ENCODE measurements around the gene C11orf68. TPM values are rescaled to one million over a fixed set of nuclear protein-coding genes. Genes with fewer than 3 reads are reported as not detected.
"Not testable (repeated sequence)": the region's sequence is repeated elsewhere in the genome, so short reads cannot be mapped to it uniquely, and the experiment has no call there.

Gene C11orf68
- total and polyA plus RNA-seq, 4 donors: 17.9 to 38.8 (median 28.8) TPM

DNA sequence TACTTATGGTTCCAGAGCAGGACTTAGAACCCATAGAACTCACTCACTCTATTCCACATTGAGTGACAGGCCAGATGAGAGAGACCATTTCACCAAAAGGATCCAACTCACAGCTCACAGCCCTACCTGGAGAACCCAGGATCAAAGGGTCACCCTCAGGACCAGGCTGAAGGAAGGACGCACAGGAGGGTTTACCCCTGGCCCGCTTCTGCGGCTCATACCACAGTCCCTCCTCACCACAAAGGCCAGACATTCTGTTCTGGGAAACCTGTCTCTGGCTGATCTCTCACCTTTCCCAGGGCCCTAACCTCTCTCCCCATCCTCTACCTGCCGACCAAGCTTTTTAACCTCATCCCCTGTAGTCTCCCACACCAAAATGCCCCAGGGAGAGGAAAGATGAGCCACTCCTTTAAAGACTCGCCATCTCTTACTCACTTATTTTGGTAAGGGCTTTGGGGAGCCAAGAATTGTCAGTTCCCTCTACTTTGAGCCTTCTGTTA, 23.3 kb downstream of the C11orf68 start:
- no peaks in the 10 kb centered on the region for H3K9me3 ChIP-seq (ENCODE audit: control insufficient read depth in 4 of 4, insufficient read depth in 3 of 4, low read length in 3 of 4)
- H3K27me3 ChIP-seq (ENCODE audit: control insufficient read depth in 3 of 3, insufficient read depth in 3 of 3, low read length in 2 of 3): peaks cover 0 to 34% (median 23%) of the 10 kb centered on the region in 3 donors
- no peak overlapping the region for H3K9ac ChIP-seq (ENCODE audit: insufficient read depth in 1 of 2, low read length in 2 of 2)
- peaks cover 0 to 29% (median 5%) of the 10 kb centered on the region in 5 donors for H3K4me1 ChIP-seq (ENCODE audit: control insufficient read depth in 5 of 5, insufficient read depth in 5 of 5, low read length in 5 of 5)
- DNase-seq (no peak), ATAC-seq (ENCODE audit: insufficient read depth, low FRiP score) (no peak)
- TF ChIP-seq, protein P1, sequence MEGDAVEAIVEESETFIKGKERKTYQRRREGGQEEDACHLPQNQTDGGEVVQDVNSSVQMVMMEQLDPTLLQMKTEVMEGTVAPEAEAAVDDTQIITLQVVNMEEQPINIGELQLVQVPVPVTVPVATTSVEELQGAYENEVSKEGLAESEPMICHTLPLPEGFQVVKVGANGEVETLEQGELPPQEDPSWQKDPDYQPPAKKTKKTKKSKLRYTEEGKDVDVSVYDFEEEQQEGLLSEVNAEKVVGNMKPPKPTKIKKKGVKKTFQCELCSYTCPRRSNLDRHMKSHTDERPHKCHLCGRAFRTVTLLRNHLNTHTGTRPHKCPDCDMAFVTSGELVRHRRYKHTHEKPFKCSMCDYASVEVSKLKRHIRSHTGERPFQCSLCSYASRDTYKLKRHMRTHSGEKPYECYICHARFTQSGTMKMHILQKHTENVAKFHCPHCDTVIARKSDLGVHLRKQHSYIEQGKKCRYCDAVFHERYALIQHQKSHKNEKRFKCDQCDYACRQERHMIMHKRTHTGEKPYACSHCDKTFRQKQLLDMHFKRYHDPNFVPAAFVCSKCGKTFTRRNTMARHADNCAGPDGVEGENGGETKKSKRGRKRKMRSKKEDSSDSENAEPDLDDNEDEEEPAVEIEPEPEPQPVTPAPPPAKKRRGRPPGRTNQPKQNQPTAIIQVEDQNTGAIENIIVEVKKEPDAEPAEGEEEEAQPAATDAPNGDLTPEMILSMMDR (IDR thresholded peaks at IDR 0.05; ENCODE audit: control extremely low read depth, extremely low read depth): no peak
- 93 to 94% methylated on average over 5 of the region's 5 CpGs for WGBS, 2 donors
- H3K27ac ChIP-seq (ENCODE audit: low read depth in 1 of 2, low read length in 1 of 2): no peak overlapping the region
- no peaks in the 10 kb centered on the region for H3K36me3 ChIP-seq (ENCODE audit: control insufficient read depth in 4 of 4, insufficient read depth in 4 of 4, low read length in 4 of 4)
- no peak overlapping the region for H3K4me3 ChIP-seq

DNA sequence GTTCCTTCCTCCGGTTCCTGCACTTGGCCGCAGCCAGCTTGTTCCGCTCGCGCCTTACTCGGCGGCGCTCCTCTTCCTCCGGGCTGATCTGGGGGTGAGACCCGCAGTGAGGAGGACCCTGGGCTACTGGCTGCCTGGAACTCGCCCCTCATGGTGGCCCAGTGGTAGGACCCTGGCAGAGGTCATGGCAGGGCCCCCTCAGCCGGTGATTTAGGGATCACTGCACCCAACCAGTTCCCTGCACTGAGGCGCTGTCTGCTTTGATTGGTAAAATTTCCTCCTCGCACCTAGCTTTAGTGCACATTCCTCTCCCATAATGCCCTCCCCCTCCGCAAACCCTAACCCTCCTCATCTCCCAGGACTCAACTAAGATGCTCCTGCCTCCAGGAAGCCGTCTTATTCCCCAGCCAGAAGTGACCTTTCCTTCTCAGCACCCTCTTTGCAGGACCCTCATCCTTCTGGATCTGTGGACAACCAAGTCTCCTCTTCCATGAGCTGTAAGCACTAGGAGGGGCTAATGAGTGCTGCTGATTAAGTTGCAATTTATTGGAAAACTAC, 24.7 kb downstream of the C11orf68 start:
- H3K9me3 ChIP-seq (ENCODE audit: control insufficient read depth in 4 of 4, insufficient read depth in 3 of 4, low read length in 3 of 4): no peaks in the 10 kb centered on the region
- peak overlapping the region; percentile 62 to 94 for H3K27ac ChIP-seq (ENCODE audit: low read depth in 1 of 2, low read length in 1 of 2)
- DNase-seq (no peak), ATAC-seq (ENCODE audit: insufficient read depth, low FRiP score) (no peak)
- H3K27me3 ChIP-seq (ENCODE audit: control insufficient read depth in 3 of 3, insufficient read depth in 3 of 3, low read length in 2 of 3): peaks cover 0 to 27% (median 18%) of the 10 kb centered on the region in 3 donors
- peaks cover 4 to 40% (median 7%) of the 10 kb centered on the region in 5 donors for H3K4me1 ChIP-seq (ENCODE audit: control insufficient read depth in 5 of 5, insufficient read depth in 5 of 5, low read length in 5 of 5)
- H3K36me3 ChIP-seq (ENCODE audit: control insufficient read depth in 4 of 4, insufficient read depth in 4 of 4, low read length in 4 of 4): no peaks in the 10 kb centered on the region
- TF ChIP-seq, protein P1 (IDR thresholded peaks at IDR 0.05; ENCODE audit: control extremely low read depth, extremely low read depth): no peak
- H3K4me3 ChIP-seq: no peak overlapping the region
- no peak overlapping the region for H3K9ac ChIP-seq (ENCODE audit: insufficient read depth in 1 of 2, low read length in 2 of 2)
- 21 to 41% methylated on average over 16 of the region's 16 CpGs for WGBS, 2 donors

DNA sequence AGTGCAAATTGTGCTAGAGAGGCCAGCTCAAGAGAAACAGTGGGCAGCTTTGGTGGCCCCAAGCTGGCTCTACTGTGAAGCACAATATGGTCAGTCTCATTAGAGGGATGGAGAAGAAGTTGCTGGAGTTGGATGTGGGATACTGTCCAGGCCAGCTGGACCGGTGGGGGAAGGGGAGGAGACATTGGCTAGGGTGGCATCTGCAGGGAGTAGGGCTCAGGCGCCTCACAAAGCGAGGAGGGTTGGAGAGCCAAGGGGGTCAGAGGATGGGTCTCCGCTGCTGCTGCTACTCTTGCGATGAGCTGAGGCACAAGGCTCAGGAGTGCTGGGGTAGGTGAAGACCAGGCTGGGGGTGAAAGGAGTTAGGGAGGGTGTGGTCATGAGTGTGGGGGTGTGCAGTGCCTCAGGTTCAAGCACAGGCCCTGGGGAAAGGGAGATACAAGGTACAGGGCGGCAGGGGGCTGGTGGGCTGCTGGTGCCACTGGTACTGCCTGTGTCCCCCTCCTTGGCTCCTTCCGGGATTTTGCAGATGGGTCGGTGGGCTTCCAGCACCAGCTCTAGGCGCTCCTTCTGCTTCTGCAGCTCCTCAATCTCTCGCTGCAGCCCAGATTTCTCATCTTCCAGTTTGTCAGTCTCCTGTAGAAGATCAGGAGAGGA, 26.1 kb downstream of the C11orf68 start:
- H3K27ac ChIP-seq (ENCODE audit: low read depth in 1 of 2, low read length in 1 of 2): peak overlapping the region; percentile 24 to 93
- H3K4me3 ChIP-seq: no peak overlapping the region
- WGBS, 2 donors: 69 to 79% methylated on average over 10 of the region's 10 CpGs

DNA sequence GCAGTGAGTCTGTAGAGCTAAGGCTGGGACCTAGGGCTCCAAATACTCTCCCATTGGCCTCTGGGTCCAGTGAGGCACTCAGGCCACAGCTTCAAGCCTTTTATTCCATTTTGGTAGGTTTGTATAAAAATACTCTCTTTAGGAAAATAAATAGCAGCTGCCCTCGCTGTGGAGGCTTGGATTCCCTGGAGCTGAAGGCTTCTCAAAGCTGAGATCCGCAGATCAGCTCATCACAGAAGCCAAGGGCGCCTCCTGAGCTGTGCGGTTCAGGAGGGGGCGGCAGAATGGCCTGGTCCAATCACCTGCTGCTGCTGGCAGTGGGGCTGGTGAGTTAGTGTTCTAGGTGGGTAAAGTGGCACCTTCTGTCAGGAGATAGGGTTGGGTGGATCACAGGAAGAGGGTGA, 26.7 kb downstream of the C11orf68 start:
- H3K9me3 ChIP-seq (ENCODE audit: control insufficient read depth in 4 of 4, insufficient read depth in 3 of 4, low read length in 3 of 4); ATAC-seq (ENCODE audit: insufficient read depth, low FRiP score); DNase-seq; H3K36me3 ChIP-seq (ENCODE audit: control insufficient read depth in 4 of 4, insufficient read depth in 4 of 4, low read length in 4 of 4): not testable (repeated sequence)
- Histone ChIP-seq H3K9ac (ENCODE audit: insufficient read depth in 1 of 2, low read length in 2 of 2) (peak overlapping the region in 1 of 2 donors; percentile 17), H3K4me3 (peak overlapping the region; percentile 64), H3K4me1 (ENCODE audit: control insufficient read depth in 5 of 5, insufficient read depth in 5 of 5, low read length in 5 of 5) (peaks cover 5 to 54% (median 11%) of the 10 kb centered on the region in 5 donors), H3K27me3 (ENCODE audit: control insufficient read depth in 3 of 3, insufficient read depth in 3 of 3, low read length in 2 of 3) (peaks cover 0 to 11% (median 6%) of the 10 kb centered on the region in 3 donors), H3K27ac (ENCODE audit: low read depth in 1 of 2, low read length in 1 of 2) (peak overlapping the region; percentile 93 to 98)
- WGBS, 2 donors: 53 to 62% methylated on average over 5 of the region's 5 CpGs

More for the DNA sequence above, 26.1 kb downstream of the C11orf68 start:
- H3K9ac ChIP-seq (ENCODE audit: insufficient read depth in 1 of 2, low read length in 2 of 2): no peak overlapping the region
- TF ChIP-seq, protein P1 (IDR thresholded peaks at IDR 0.05; ENCODE audit: control extremely low read depth, extremely low read depth): no peak
- no peaks in the 10 kb centered on the region for H3K9me3 ChIP-seq (ENCODE audit: control insufficient read depth in 4 of 4, insufficient read depth in 3 of 4, low read length in 3 of 4)
- no peaks in the 10 kb centered on the region for H3K36me3 ChIP-seq (ENCODE audit: control insufficient read depth in 4 of 4, insufficient read depth in 4 of 4, low read length in 4 of 4)
- H3K27me3 ChIP-seq (ENCODE audit: control insufficient read depth in 3 of 3, insufficient read depth in 3 of 3, low read length in 2 of 3): peaks cover 0 to 15% (median 10%) of the 10 kb centered on the region in 3 donors
- H3K4me1 ChIP-seq (ENCODE audit: control insufficient read depth in 5 of 5, insufficient read depth in 5 of 5, low read length in 5 of 5): peaks cover 5 to 49% (median 7%) of the 10 kb centered on the region in 5 donors
- ATAC-seq (ENCODE audit: insufficient read depth, low FRiP score): no peak
- no peak for DNase-seq
